Measurements from ENCODE around the gene HOXD11. TPM values are rescaled to one million over a fixed set of nuclear protein-coding genes. Genes with fewer than 3 reads are reported as not detected.

HOXD11 gene
- total and polyA plus RNA-seq, 9 of the 15 experiments (the other 6 are each of a cell fraction or from before 2014, with no cell fraction given): not detected

DNA sequence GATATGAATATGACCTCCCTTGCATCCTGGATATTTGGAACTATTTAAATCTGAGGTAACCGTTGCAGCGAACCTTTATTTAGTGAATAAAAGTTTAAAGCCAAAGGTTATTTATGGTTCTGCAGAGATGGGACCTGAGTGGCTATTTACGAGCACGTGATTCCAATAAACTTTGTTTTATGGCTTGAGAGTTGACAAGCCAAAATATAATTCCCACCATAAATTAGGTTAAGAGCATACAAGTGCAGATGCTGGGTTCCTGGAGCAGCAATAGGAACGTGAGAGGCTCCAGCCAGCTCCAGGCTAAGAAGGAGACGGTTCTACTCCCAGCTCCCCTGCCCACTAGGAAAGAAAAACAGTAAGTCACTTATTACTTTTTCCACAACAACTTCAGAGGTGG lies 39.0 kb downstream of the HOXD11 start:
- no peak overlapping the region for H2AFZ ChIP-seq (ENCODE audit: low read depth, low read length)
- no peaks in the 10 kb centered on the region for H3K9me3 ChIP-seq (replicated peaks; ENCODE audit: control insufficient read depth, insufficient read depth, low read depth, low read length)
- no peaks in the 10 kb centered on the region; the same call in 1 of the 2 replicates for H4K20me1 ChIP-seq (replicated peaks; ENCODE audit: control insufficient read depth, insufficient read depth, low read length)
- H3K27me3 ChIP-seq (ENCODE audit: control insufficient read depth in 2 of 2, insufficient read depth in 2 of 2, low read length in 2 of 2): peaks cover 49 to 53% of the 10 kb centered on the region in 2 experiments
- no peaks in the 10 kb centered on the region for H3K79me2 ChIP-seq (ENCODE audit: control insufficient read depth, insufficient read depth, low read length)
- ATAC-seq: no peak
- intact Hi-C loops (cut with micrococcal nuclease): loop anchor here (10.0 kb wide), 2 partner anchors 229 to 1609 kb away; no protein-coding TSS in a partner anchor
- WGBS (ENCODE audit: insufficient coverage, low coverage, missing lambda C conversion rate): under 1% methylated on average over 6 of the region's 6 CpGs
- no peak for FAIRE-seq
- H3K27ac ChIP-seq (ENCODE audit: extremely low read depth, low read depth, low read length): no peak overlapping the region
- ChIA-PET CTCF (ENCODE audit: low intra/inter-chr PET ratio) (no interaction called here), POLR2A (interaction anchor here (0.6 kb wide), 1 partner anchor 269 kb away, joined by 3 read pairs; no protein-coding TSS in a partner anchor)
- in situ Hi-C loops (cut with MboI): loop anchor here (25.0 kb wide), 2 partner anchors 666 to 1616 kb away; no protein-coding TSS in a partner anchor
- no peaks in the 10 kb centered on the region for H3K4me1 ChIP-seq (replicated peaks in 1 of 2; ENCODE audit: control insufficient read depth in 2 of 2, insufficient read depth in 2 of 2, low read length in 2 of 2)
- H3K9ac ChIP-seq (ENCODE audit: insufficient read depth in 1 of 2, low read depth in 2 of 2, low read length in 2 of 2): no peak overlapping the region
- BruUV-seq (replicated peaks): no TSS peak
- H3K9me1 ChIP-seq (ENCODE audit: control insufficient read depth, insufficient read depth, low read length): no peaks in the 10 kb centered on the region
- no peak overlapping the region for H3K4me3 ChIP-seq
- no peak overlapping the region for H3K4me2 ChIP-seq (ENCODE audit: insufficient read depth, low read length)
- DNase-seq (ENCODE audit: extremely low read depth in 1 of 4, low spot score in 3 of 4): no peak
- H3K36me3 ChIP-seq (ENCODE audit: control insufficient read depth, insufficient read depth, low read length): no peaks in the 10 kb centered on the region
- TF ChIP-seq CHD2 (IDR thresholded peaks at IDR 0.05; ENCODE audit: low read depth, low read length) (no peak), HNRNPUL1 (IDR thresholded peaks at IDR 0.05; ENCODE audit: low read length) (no peak), CBX1 (IDR thresholded peaks at IDR 0.05; ENCODE audit: low read depth) (no peak), PCBP2 (IDR thresholded peaks at IDR 0.05; ENCODE audit: low read depth, low read length, poor library complexity, severe bottlenecking) (no peak), TFAP4 (CRISPR knock-in tag; IDR thresholded peaks at IDR 0.05; ENCODE audit: borderline replicate concordance) (no peak), PATZ1 (CRISPR knock-in tag; IDR thresholded peaks at IDR 0.05; ENCODE audit: borderline replicate concordance) (no peak), ZBTB7A (IDR thresholded peaks at IDR 0.05; ENCODE audit: borderline replicate concordance, control insufficient read depth, low read depth, low read length) (no peak), RBM39 (optimal IDR thresholded peaks at IDR 0.05; ENCODE audit: low read depth, low read length) (no peak), ATF1 (CRISPR knock-in tag; IDR thresholded peaks at IDR 0.05) (no peak), ATF1 (tag; IDR thresholded peaks at IDR 0.05) (no peak), CREB3L1 (IDR thresholded peaks at IDR 0.05; ENCODE audit: borderline replicate concordance, low read depth) (no peak), ZNF696 (CRISPR knock-in tag; conservative IDR thresholded peaks at IDR 0.05) (no peak)
- TF ChIP-seq, protein P1, sequence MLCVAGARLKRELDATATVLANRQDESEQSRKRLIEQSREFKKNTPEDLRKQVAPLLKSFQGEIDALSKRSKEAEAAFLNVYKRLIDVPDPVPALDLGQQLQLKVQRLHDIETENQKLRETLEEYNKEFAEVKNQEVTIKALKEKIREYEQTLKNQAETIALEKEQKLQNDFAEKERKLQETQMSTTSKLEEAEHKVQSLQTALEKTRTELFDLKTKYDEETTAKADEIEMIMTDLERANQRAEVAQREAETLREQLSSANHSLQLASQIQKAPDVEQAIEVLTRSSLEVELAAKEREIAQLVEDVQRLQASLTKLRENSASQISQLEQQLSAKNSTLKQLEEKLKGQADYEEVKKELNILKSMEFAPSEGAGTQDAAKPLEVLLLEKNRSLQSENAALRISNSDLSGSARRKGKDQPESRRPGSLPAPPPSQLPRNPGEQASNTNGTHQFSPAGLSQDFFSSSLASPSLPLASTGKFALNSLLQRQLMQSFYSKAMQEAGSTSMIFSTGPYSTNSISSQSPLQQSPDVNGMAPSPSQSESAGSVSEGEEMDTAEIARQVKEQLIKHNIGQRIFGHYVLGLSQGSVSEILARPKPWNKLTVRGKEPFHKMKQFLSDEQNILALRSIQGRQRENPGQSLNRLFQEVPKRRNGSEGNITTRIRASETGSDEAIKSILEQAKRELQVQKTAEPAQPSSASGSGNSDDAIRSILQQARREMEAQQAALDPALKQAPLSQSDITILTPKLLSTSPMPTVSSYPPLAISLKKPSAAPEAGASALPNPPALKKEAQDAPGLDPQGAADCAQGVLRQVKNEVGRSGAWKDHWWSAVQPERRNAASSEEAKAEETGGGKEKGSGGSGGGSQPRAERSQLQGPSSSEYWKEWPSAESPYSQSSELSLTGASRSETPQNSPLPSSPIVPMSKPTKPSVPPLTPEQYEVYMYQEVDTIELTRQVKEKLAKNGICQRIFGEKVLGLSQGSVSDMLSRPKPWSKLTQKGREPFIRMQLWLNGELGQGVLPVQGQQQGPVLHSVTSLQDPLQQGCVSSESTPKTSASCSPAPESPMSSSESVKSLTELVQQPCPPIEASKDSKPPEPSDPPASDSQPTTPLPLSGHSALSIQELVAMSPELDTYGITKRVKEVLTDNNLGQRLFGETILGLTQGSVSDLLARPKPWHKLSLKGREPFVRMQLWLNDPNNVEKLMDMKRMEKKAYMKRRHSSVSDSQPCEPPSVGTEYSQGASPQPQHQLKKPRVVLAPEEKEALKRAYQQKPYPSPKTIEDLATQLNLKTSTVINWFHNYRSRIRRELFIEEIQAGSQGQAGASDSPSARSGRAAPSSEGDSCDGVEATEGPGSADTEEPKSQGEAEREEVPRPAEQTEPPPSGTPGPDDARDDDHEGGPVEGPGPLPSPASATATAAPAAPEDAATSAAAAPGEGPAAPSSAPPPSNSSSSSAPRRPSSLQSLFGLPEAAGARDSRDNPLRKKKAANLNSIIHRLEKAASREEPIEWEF (CRISPR knock-in tag; IDR thresholded peaks at IDR 0.05): no peak

Measured in K562 (cell line).